Measurements from ENCODE around the gene SLC2A13. TPM values are rescaled to one million over a fixed set of nuclear protein-coding genes. Genes with fewer than 3 reads are reported as not detected.

SLC2A13 gene
- total and polyA plus RNA-seq, 10 donors, result 1.1 to 17.1 (median 7.6) TPM

DNA sequence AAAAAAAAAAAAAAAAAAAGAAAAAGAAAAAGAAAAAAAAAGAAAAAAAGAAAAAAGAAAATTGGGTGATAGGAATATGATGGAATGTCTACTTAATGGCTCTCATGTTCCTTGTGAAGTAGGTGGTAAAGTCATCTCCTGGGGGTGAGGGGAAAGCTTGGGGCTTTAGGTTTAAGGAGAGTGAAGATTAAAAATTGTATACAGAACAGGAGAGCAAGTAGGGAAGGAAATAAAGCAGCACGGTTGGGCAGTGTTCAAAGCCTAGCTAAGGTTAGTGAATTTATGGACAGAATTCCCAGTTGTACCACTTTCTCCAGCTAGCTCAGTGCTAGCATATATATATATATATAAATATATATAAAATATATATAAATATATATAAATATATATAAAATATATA, 40.0 kb upstream of the SLC2A13 start:
- no peaks in the 10 kb centered on the region for H3K36me3 ChIP-seq
- H3K4me3 ChIP-seq, result no peak overlapping the region
- 59 to 86% (median 76%) methylated on average over 1 of the region's 1 CpG for WGBS, 5 donors
- intact Hi-C loops (cut with DNase I; ENCODE audit: low total_unique reads), result no loop called here
- no peaks in the 10 kb centered on the region for H3K27me3 ChIP-seq (replicated peaks in 1 of 7)
- H3K27ac ChIP-seq, result no peak overlapping the region
- no peak for DNase-seq
- peaks cover 0 to 5% (median 0%) of the 10 kb centered on the region in 6 donors for H3K4me1 ChIP-seq
- no peaks in the 10 kb centered on the region for H3K9me3 ChIP-seq
- no peak for TF ChIP-seq POLR2A (IDR thresholded peaks at IDR 0.05)
- no peak for TF ChIP-seq POLR2AphosphoS5 (IDR thresholded peaks at IDR 0.05)
- TF ChIP-seq, protein P1, sequence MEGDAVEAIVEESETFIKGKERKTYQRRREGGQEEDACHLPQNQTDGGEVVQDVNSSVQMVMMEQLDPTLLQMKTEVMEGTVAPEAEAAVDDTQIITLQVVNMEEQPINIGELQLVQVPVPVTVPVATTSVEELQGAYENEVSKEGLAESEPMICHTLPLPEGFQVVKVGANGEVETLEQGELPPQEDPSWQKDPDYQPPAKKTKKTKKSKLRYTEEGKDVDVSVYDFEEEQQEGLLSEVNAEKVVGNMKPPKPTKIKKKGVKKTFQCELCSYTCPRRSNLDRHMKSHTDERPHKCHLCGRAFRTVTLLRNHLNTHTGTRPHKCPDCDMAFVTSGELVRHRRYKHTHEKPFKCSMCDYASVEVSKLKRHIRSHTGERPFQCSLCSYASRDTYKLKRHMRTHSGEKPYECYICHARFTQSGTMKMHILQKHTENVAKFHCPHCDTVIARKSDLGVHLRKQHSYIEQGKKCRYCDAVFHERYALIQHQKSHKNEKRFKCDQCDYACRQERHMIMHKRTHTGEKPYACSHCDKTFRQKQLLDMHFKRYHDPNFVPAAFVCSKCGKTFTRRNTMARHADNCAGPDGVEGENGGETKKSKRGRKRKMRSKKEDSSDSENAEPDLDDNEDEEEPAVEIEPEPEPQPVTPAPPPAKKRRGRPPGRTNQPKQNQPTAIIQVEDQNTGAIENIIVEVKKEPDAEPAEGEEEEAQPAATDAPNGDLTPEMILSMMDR (IDR thresholded peaks at IDR 0.05 in 8 of 11, conservative IDR thresholded peaks at IDR 0.05 in 3 of 11), result no peak

DNA sequence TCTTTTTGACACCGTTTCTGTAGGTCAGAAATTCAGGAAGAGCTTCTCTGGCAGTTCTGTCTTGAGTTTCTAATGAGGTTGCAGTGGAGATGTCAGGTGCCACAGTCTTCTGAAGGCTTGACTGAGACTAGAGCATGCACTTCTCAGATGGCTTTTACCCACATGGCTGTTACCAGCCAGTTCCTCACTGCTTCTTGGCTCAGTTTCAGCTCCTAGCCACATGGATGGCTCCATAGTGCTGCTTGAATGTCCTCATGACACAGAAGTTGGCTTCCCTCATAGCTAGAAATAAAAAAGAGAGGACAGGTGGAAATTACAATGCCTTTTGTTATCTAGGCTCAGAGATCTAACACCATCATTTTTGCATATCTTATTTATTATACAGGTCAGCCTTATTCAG, 38.1 kb upstream of the SLC2A13 start:
- 35 to 70% (median 53%) methylated on average over 1 of the region's 1 CpG for WGBS, 5 donors
- H3K4me1 ChIP-seq, result peaks cover 0 to 5% (median 0%) of the 10 kb centered on the region in 6 donors
- no peaks in the 10 kb centered on the region for H3K9me3 ChIP-seq
- H3K27ac ChIP-seq, result no peak overlapping the region
- intact Hi-C loops (cut with DNase I; ENCODE audit: low total_unique reads), result no loop called here
- DNase-seq, result no peak
- no peak overlapping the region for H3K4me3 ChIP-seq
- no peaks in the 10 kb centered on the region for H3K36me3 ChIP-seq
- no peaks in the 10 kb centered on the region for H3K27me3 ChIP-seq (replicated peaks in 1 of 7)
- TF ChIP-seq, protein P1 (IDR thresholded peaks at IDR 0.05 in 8 of 11, conservative IDR thresholded peaks at IDR 0.05 in 3 of 11), result no peak
- TF ChIP-seq POLR2AphosphoS5 (IDR thresholded peaks at IDR 0.05) (no peak), POLR2A (IDR thresholded peaks at IDR 0.05) (no peak)

DNA sequence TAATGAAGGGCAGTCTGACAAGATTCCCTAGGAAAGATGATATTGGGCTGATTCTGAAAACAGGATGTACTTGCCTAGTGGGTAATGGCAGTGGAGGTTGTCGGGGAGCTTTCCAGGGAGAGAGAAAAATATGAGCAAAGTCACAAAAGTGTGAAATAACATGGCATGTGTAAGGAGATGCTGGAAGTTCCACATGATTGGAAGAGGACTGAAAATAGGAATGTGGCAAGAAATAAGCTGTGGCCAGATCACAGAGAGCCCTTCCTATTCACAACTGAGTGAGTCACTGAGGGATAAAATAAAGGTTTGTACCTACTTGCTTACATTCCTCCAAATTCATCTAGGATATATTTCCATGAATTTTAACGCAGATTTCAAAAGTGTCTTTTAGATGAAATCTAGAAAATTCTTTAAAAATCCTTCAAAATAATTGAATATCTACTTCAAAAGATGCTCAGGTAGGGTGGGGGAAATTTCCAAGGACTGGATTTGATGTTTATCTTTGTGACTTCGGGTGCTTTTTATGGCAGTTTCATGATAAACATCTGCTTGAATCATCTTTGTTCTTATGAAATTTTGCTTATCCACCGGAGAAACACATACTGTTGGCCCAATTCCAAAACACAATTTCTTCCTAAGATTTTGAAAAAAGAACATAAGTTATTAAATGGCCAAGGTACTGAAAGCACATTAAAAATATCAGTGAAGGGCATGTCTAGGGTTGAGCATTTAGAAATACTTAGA, 36.3 kb upstream of the SLC2A13 start:
- H3K27ac ChIP-seq, result no peak overlapping the region
- WGBS, 5 donors, result 54 to 68% (median 65%) methylated on average over 4 of the region's 4 CpGs
- TF ChIP-seq POLR2AphosphoS5 (IDR thresholded peaks at IDR 0.05) (no peak), POLR2A (IDR thresholded peaks at IDR 0.05) (no peak)
- TF ChIP-seq, protein P1 (IDR thresholded peaks at IDR 0.05 in 8 of 11, conservative IDR thresholded peaks at IDR 0.05 in 3 of 11), result no peak
- intact Hi-C loops (cut with DNase I; ENCODE audit: low total_unique reads), result no loop called here
- no peak overlapping the region for H3K4me3 ChIP-seq
- peaks cover 0 to 6% (median 3%) of the 10 kb centered on the region in 6 donors for H3K4me1 ChIP-seq
- no peaks in the 10 kb centered on the region for H3K9me3 ChIP-seq
- no peak for DNase-seq
- H3K27me3 ChIP-seq (replicated peaks in 1 of 7), result no peaks in the 10 kb centered on the region
- no peaks in the 10 kb centered on the region for H3K36me3 ChIP-seq

DNA sequence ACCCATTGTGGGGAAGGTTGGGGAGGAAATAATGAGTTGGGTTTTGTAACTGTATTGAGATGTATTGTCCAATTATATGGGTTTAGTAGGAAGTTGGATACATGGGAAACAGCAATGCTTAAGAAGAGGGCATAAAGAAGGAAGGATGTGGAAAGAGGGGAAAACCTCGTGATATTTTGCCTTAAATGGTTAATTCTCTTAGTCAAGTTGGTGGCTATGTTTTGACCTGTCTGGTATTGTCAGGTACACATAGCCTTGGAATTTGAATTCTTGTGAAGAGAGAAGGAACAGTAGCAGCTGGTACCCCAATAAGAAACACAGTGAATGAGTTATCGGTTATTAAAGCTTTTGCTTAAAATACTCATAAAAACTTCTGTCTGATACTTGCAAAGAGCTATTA, 32.6 kb upstream of the SLC2A13 start:
- no peak for TF ChIP-seq POLR2A (IDR thresholded peaks at IDR 0.05)
- TF ChIP-seq, protein P1 (IDR thresholded peaks at IDR 0.05 in 8 of 11, conservative IDR thresholded peaks at IDR 0.05 in 3 of 11), result no peak
- WGBS, 5 donors, result 68 to 87% (median 78%) methylated on average over 2 of the region's 2 CpGs
- intact Hi-C loops (cut with DNase I; ENCODE audit: low total_unique reads), result no loop called here

More for the DNA sequence above, 32.6 kb upstream of the SLC2A13 start:
- Histone ChIP-seq H3K4me3 (no peak overlapping the region), H3K36me3 (no peaks in the 10 kb centered on the region), H3K4me1 (peaks cover 0 to 13% (median 5%) of the 10 kb centered on the region in 6 donors), H3K27ac (no peak overlapping the region), H3K9me3 (no peaks in the 10 kb centered on the region), H3K27me3 (replicated peaks in 1 of 7) (no peaks in the 10 kb centered on the region)
- DNase-seq, result no peak
